ENCODE data around the gene NDUFS8. TPM values are rescaled to one million over a fixed set of nuclear protein-coding genes. Genes with fewer than 3 reads are reported as not detected.
A peak's percentile ranks its signal among the peaks of the same experiment; 100 is the strongest.

The NDUFS8 gene
- total RNA-seq, 1 donor from 2014 or later = 125 TPM

GRCh38 chr11:68044898-68045351, 14.4 kb downstream of the NDUFS8 start:
- H3K4me3 Mint-ChIP-seq (ENCODE audit: low read depth) = no peak overlapping the region
- H3K36me3 Mint-ChIP-seq (ENCODE audit: low read depth) = peaks cover 36% of the 10 kb centered on the region
- no peaks in the 10 kb centered on the region for H3K9me3 Mint-ChIP-seq
- intact Hi-C loops (cut with micrococcal nuclease) = no loop called here
- peaks cover 4% of the 10 kb centered on the region for H3K4me1 Mint-ChIP-seq (ENCODE audit: low read depth)
- H3K27me3 Mint-ChIP-seq (ENCODE audit: low read depth) = no peaks in the 10 kb centered on the region
- DNase-seq (ENCODE audit: low spot score) = no peak
- no peak overlapping the region for H3K27ac Mint-ChIP-seq

- Mint-ChIP-seq H3K4me3 (ENCODE audit: low read depth) (no peak overlapping the region), H3K27ac (no peak overlapping the region), H3K4me1 (ENCODE audit: low read depth) (no peaks in the 10 kb centered on the region), H3K36me3 (ENCODE audit: low read depth) (peaks cover 47% of the 10 kb centered on the region), H3K27me3 (ENCODE audit: low read depth) (no peaks in the 10 kb centered on the region), H3K9me3 (no peaks in the 10 kb centered on the region)
- DNase-seq (ENCODE audit: low spot score) = no peak
- intact Hi-C loops (cut with micrococcal nuclease) = no loop called here
Measured at GRCh38 chr11:68047437-68048290, 17.2 kb downstream of the NDUFS8 start.

- H3K27ac Mint-ChIP-seq = no peak overlapping the region
- no peak for DNase-seq (ENCODE audit: low spot score)
- H3K27me3 Mint-ChIP-seq (ENCODE audit: low read depth) = no peaks in the 10 kb centered on the region
- intact Hi-C loops (cut with micrococcal nuclease) = no loop called here
- H3K4me1 Mint-ChIP-seq (ENCODE audit: low read depth) = no peaks in the 10 kb centered on the region
- no peaks in the 10 kb centered on the region for H3K9me3 Mint-ChIP-seq
- H3K4me3 Mint-ChIP-seq (ENCODE audit: low read depth) = no peak overlapping the region
- H3K36me3 Mint-ChIP-seq (ENCODE audit: low read depth) = peaks cover 54% of the 10 kb centered on the region
Measured at GRCh38 chr11:68048681-68049508, 18.4 kb downstream of the NDUFS8 start.

GRCh38 chr11:68049509-68050370, 19.3 kb downstream of the NDUFS8 start:
- Mint-ChIP-seq H3K9me3 (no peaks in the 10 kb centered on the region), H3K4me3 (ENCODE audit: low read depth) (no peak overlapping the region), H3K27ac (no peak overlapping the region), H3K27me3 (ENCODE audit: low read depth) (no peaks in the 10 kb centered on the region), H3K4me1 (ENCODE audit: low read depth) (no peaks in the 10 kb centered on the region), H3K36me3 (ENCODE audit: low read depth) (peaks cover 49% of the 10 kb centered on the region)
- no peak for DNase-seq (ENCODE audit: low spot score)
- intact Hi-C loops (cut with micrococcal nuclease) = no loop called here

- Mint-ChIP-seq H3K9me3 (no peaks in the 10 kb centered on the region), H3K36me3 (ENCODE audit: low read depth) (peaks cover 44% of the 10 kb centered on the region), H3K4me3 (ENCODE audit: low read depth) (no peak overlapping the region), H3K27me3 (ENCODE audit: low read depth) (no peaks in the 10 kb centered on the region), H3K4me1 (ENCODE audit: low read depth) (no peaks in the 10 kb centered on the region), H3K27ac (no peak overlapping the region)
- intact Hi-C loops (cut with micrococcal nuclease) = no loop called here
- no peak for DNase-seq (ENCODE audit: low spot score)
Measured at GRCh38 chr11:68050371-68050841, 19.9 kb downstream of the NDUFS8 start.

- H3K9me3 Mint-ChIP-seq = no peaks in the 10 kb centered on the region
- no peak overlapping the region for H3K27ac Mint-ChIP-seq
- no peak for DNase-seq (ENCODE audit: low spot score)
- no peaks in the 10 kb centered on the region for H3K4me1 Mint-ChIP-seq (ENCODE audit: low read depth)
- peaks cover 40% of the 10 kb centered on the region for H3K36me3 Mint-ChIP-seq (ENCODE audit: low read depth)
- intact Hi-C loops (cut with micrococcal nuclease) = no loop called here
- no peaks in the 10 kb centered on the region for H3K27me3 Mint-ChIP-seq (ENCODE audit: low read depth)
- no peak overlapping the region for H3K4me3 Mint-ChIP-seq (ENCODE audit: low read depth)
Measured at GRCh38 chr11:68051191-68052136, 21.0 kb downstream of the NDUFS8 start.

GRCh38 chr11:68052137-68052873, 21.8 kb downstream of the NDUFS8 start:
- Mint-ChIP-seq H3K27ac (no peak overlapping the region), H3K4me3 (ENCODE audit: low read depth) (no peak overlapping the region)

GRCh38 chr11:68053117-68053516, 22.6 kb downstream of the NDUFS8 start:
- H3K36me3 Mint-ChIP-seq (ENCODE audit: low read depth) = peaks cover 30% of the 10 kb centered on the region
- no peaks in the 10 kb centered on the region for H3K9me3 Mint-ChIP-seq
- H3K4me3 Mint-ChIP-seq (ENCODE audit: low read depth) = no peak overlapping the region
- H3K4me1 Mint-ChIP-seq (ENCODE audit: low read depth) = no peaks in the 10 kb centered on the region
- H3K27ac Mint-ChIP-seq = peak overlapping the region; percentile 28
- no peak for DNase-seq (ENCODE audit: low spot score)
- intact Hi-C loops (cut with micrococcal nuclease) = no loop called here
- no peaks in the 10 kb centered on the region for H3K27me3 Mint-ChIP-seq (ENCODE audit: low read depth)

More at GRCh38 chr11:68052137-68052873, 21.8 kb downstream of the NDUFS8 start:
- H3K9me3 Mint-ChIP-seq = no peaks in the 10 kb centered on the region
- no peak for DNase-seq (ENCODE audit: low spot score)
- intact Hi-C loops (cut with micrococcal nuclease) = no loop called here
- peaks cover 36% of the 10 kb centered on the region for H3K36me3 Mint-ChIP-seq (ENCODE audit: low read depth)
- no peaks in the 10 kb centered on the region for H3K4me1 Mint-ChIP-seq (ENCODE audit: low read depth)
- H3K27me3 Mint-ChIP-seq (ENCODE audit: low read depth) = no peaks in the 10 kb centered on the region

GRCh38 chr11:68053981-68054812, 23.7 kb downstream of the NDUFS8 start:
- no peaks in the 10 kb centered on the region for H3K9me3 Mint-ChIP-seq
- no peak for DNase-seq (ENCODE audit: low spot score)
- H3K27me3 Mint-ChIP-seq (ENCODE audit: low read depth) = no peaks in the 10 kb centered on the region
- H3K4me1 Mint-ChIP-seq (ENCODE audit: low read depth) = no peaks in the 10 kb centered on the region
- intact Hi-C loops (cut with micrococcal nuclease) = no loop called here
- H3K36me3 Mint-ChIP-seq (ENCODE audit: low read depth) = peaks cover 24% of the 10 kb centered on the region
- H3K4me3 Mint-ChIP-seq (ENCODE audit: low read depth) = no peak overlapping the region
- no peak overlapping the region for H3K27ac Mint-ChIP-seq

GRCh38 chr11:68056317-68057285, 26.1 kb downstream of the NDUFS8 start:
- H3K4me3 Mint-ChIP-seq (ENCODE audit: low read depth) = no peak overlapping the region
- H3K27ac Mint-ChIP-seq = no peak overlapping the region
- H3K9me3 Mint-ChIP-seq = no peaks in the 10 kb centered on the region
- no peaks in the 10 kb centered on the region for H3K4me1 Mint-ChIP-seq (ENCODE audit: low read depth)
- intact Hi-C loops (cut with micrococcal nuclease) = no loop called here
- peaks cover 22% of the 10 kb centered on the region for H3K36me3 Mint-ChIP-seq (ENCODE audit: low read depth)
- H3K27me3 Mint-ChIP-seq (ENCODE audit: low read depth) = no peaks in the 10 kb centered on the region
- no peak for DNase-seq (ENCODE audit: low spot score)
